ENCODE results near the gene DUSP7.

DUSP7 gene

DNA sequence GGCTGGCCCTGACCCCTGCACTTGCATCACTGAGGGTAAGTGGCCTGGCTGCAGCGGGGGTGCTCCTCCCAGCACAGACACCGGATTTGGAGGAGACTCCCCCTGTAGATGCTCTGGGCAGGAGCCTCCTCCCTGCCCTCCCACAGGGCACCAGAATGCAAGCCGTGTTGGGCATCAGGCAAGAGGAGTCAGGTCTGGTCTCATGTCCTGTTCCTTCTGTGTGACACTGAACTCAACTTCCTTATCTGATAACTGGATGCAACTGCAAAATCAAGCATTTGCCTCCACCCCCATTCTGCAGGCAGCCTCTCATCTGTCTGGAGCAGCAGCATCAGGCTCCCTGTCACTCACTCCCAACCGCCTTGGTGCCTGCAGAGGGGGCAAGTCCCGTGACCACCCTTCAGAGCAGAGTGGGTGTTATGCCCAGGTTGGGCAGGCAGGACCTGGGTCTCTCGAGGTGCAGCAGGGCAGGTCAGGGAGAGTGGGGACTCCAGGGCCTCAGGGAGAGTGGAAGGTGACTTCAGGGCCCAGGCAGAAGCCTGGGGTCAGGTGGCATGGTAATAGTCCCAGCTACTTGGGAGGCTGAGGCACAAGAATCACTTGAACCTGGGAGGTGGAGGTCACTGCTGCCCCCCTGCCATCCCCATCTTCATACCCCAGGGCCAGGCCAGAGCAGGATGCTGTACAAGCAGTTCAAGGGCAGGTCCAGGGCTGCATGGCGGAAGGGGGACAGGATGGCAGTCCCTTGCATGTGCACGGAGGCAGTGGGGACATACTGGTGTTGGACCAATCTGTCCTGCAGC is 50.2 kb downstream of the DUSP7 start:
- DNase-seq (ENCODE audit: low read depth in 2 of 2) = no peak

GRCh38 chr3:52005571-52005986 is 50.8 kb downstream of the DUSP7 start:
- no peak for DNase-seq (ENCODE audit: low read depth in 2 of 2)

DNA sequence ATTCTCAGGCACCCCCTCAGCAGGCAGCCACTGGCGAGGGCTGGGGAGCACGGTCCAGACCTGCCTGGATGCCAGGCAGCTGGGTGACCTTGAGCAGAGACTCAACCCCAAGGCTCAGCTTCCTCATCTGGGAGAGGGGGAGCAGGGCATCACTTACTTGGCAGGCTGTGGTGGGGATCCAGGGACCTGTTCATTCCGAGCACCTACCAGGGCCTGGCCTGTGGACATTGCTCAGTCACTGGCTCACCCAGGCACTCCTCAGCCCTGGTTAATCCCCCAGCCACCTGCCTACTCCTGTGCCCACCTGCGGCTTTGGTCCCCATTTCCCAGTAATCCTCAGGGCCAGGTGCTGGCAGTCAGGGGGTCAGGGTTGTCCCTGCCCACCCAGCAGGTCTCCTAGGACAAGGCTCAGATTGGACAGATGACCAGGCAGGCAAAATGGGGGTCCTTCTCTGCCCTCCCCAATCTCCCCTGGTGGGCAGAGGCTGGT is 51.4 kb downstream of the DUSP7 start:
- no peak for DNase-seq (ENCODE audit: low read depth in 2 of 2)

- no peak for DNase-seq (ENCODE audit: low read depth in 2 of 2)
These were observed 52.1 kb downstream of the DUSP7 start for GRCh38 chr3:52004163-52004787.

GRCh38 chr3:52002748-52003147 is 53.6 kb downstream of the DUSP7 start:
- no peak for DNase-seq (ENCODE audit: low read depth in 2 of 2)

DNA sequence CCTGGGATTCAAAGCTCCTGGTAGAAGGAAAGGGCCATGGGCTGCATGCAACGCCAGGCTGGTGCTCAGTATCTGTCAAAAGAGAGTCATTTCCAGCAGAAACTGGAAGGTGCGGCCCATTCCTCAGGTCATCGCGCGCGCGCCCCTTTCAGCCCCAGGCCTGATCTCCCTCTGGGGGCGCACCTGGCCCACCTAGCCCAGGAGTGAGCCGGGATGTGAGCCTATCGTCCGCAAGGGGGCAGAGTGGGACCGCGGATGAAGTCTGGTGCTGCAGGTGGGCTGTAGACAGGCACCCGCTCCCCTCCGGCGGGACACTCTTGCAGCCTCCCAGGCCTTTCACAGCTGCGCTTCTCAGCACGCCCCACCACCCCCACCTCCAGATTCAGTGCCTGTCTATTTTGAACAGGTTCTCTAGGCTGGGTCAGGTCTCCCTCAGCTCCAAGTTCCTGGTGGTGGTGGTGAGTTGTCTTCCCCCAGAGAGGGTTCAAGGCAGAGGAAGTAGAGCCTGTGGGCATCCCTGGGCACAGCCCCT is 54.9 kb downstream of the DUSP7 start:
- peak; percentile 68 to 78 for DNase-seq (ENCODE audit: low read depth in 2 of 2)

GRCh38 chr3:51999846-52000245 is 56.5 kb downstream of the DUSP7 start:
- no peak for DNase-seq (ENCODE audit: low read depth in 2 of 2)

All from stimulated activated CD4-positive, alpha-beta T cell treated with anti-CD3 and anti-CD28 coated beads, Interleukin-15, amount 100 ng/mL, for 48 hours (primary cell).